ENCODE results near the gene LBHD1.
"Not testable (repeated sequence)": the region's sequence is repeated elsewhere in the genome, so short reads cannot be mapped to it uniquely, and the experiment has no call there.

LBHD1 gene

GRCh38 chr11:62689421-62690183, 17.5 kb upstream of the LBHD1 start, which contains the start of gene LRRN4CL:
TSS of gene LRRN4CL (minus strand) at chr11:62689530. CDS start at chr11:62688508, 1,022 bp downstream.
- DNase-seq: no peak

- DNase-seq: no peak
These were observed 16.4 kb upstream of the LBHD1 start for GRCh38 chr11:62688491-62688890.

GRCh38 chr11:62687508-62688396, 15.7 kb upstream of the LBHD1 start:
- DNase-seq: no peak

GRCh38 chr11:62682518-62682917, 10.5 kb upstream of the LBHD1 start:
- no peak for DNase-seq

GRCh38 chr11:62680825-62681240, 8.8 kb upstream of the LBHD1 start:
- DNase-seq: peak; percentile 33

- DNase-seq: no peak
These were observed 7.0 kb upstream of the LBHD1 start, which contains the start of gene UBXN1 for GRCh38 chr11:62678770-62679696. TSS of gene UBXN1 (minus strand) at chr11:62679073. CDS start at chr11:62678923, 150 bp downstream.

GRCh38 chr11:62678433-62678769, 6.3 kb upstream of the LBHD1 start:
- no peak for DNase-seq

GRCh38 chr11:62677714-62678113, 5.6 kb upstream of the LBHD1 start:
- no peak for DNase-seq

GRCh38 chr11:62677156-62677555, 5.1 kb upstream of the LBHD1 start:
- DNase-seq: no peak

- no peak for DNase-seq
These were observed 4.6 kb upstream of the LBHD1 start for GRCh38 chr11:62676698-62677097.

GRCh38 chr11:62675415-62675814, 3.3 kb upstream of the LBHD1 start:
- DNase-seq: not testable (repeated sequence)

- no peak for DNase-seq
These were observed 1.1 kb upstream of the LBHD1 start for GRCh38 chr11:62673196-62673525.

- no peak for DNase-seq
These were observed 845 bp downstream of the LBHD1 start for GRCh38 chr11:62671236-62671607.

GRCh38 chr11:62669420-62670161, 2.5 kb downstream of the LBHD1 start:
- DNase-seq: no peak

- DNase-seq: no peak
These were observed 4.6 kb downstream of the LBHD1 start for GRCh38 chr11:62667460-62667859.

- no peak for DNase-seq
These were observed 5.7 kb downstream of the LBHD1 start for GRCh38 chr11:62666259-62666926.

- DNase-seq: no peak
These were observed 6.3 kb downstream of the LBHD1 start for GRCh38 chr11:62665599-62666258.

GRCh38 chr11:62665075-62665598, 6.9 kb downstream of the LBHD1 start, which contains the start of the genes C11orf98 and CSKMT:
TSS of gene C11orf98 (minus strand) at chr11:62665210. CDS start at chr11:62665169, 41 bp downstream.
TSS of gene CSKMT (plus strand) at chr11:62665312. CDS start at chr11:62665880, 568 bp downstream.
- peak; percentile 57 for DNase-seq

- DNase-seq: no peak
These were observed 7.5 kb downstream of the LBHD1 start for GRCh38 chr11:62664405-62665074.
